ENCODE data around the gene PTPRN2.
"Not testable (repeated sequence)": the region's sequence is repeated elsewhere in the genome, so short reads cannot be mapped to it uniquely, and the experiment has no call there.

The PTPRN2 gene

GRCh38 chr7:158315881-158316280 lies 271.7 kb downstream of the PTPRN2 start:
- DNase-seq, result no peak

- no peak for DNase-seq
Measured at GRCh38 chr7:158315326-158315725, 272.3 kb downstream of the PTPRN2 start.

DNA sequence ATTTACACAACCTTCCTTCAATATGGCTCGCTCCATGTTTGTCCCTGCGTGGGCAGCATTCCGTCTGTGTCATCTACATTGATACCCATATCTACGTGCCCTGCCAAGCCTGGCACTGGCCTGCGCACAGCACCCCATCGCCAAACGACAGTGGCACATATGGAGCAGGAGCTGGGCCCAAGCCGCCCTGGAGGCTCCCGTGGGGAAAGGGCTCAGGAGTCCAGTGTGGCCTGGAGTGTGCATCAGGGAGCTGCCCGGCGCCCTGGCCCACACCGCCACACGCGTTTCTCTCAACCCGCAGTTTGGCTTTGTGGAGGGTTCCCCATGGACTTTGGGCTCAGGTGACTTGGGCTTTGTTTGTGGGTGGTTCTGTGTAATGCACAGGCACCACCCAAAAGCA lies 273.2 kb downstream of the PTPRN2 start:
- no peak for DNase-seq

DNA sequence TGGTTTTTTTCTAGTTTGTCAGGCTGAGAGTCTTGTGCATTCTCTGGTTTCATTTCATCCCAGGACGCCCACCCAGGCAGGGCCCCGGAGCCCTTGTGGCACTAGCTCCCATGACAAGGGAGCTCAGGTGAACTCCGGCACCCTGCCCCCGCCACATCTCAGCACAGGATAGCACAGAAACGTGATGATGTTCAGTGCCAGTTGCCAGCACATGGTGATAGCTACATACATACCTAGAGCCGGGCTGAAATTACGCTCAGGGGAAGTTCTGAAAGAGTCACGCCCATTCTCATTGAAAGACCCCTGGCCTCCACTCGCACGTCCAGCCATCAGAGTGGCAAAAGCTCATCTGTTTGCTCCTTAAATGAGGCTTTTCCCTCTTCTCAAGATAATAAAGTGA lies 273.7 kb downstream of the PTPRN2 start:
- DNase-seq, result no peak

DNA sequence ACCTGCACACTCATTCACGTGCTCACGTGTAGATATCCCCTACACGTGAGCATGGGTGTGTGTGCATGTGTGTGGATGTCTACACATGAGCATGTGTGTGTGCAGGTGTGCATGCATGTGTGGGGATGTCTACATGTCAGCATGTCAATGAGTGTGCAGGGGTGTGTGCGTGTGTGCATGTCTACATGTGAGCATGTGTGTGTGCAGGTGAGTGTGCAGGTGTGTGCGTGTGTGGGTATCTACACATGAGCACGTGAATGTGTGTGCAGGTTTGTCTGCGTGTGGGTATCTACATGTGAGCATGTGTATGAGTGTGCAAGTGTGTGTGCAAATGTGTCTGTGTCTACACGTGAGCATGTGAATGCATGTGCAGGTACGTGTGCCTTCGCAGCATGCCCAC lies 274.8 kb downstream of the PTPRN2 start:
- no peak for DNase-seq

- DNase-seq, result no peak
Measured at GRCh38 chr7:158311791-158312190, 275.8 kb downstream of the PTPRN2 start.

DNA sequence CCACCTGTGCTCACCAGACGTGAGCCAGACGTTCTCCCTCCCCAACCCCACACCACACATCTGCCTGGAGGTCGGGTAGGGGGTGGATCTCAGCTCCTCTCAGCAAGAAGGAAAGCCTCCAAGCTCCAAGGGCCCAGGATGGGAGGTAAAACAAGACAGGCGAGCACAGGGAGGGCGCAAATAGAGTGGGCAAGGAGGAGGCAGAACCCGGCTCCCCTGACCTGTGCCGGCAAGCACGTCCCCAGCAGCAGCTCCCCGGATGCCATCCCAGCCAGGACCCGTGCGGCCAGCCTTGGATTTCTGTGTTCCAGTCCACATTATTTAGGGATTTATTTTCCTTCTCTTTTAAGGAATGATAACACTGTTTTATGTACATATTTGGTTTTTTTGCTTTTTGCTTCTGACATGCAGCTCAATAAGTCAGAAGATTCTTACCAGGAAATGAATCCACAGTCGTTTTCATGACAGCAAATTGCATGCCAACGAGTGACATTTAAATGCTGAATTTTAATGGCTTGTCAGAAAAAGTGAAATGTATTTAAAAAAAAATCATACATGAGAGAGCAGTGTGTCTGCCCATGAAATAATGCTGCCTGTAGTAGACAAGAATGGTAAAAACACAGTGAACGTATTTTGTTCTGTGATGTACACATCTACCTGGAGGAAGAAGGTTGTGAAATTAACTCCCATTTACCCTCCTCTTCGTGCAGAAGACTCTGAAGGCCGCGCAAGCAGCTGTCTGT lies 276.5 kb downstream of the PTPRN2 start:
- DNase-seq, result no peak

DNA sequence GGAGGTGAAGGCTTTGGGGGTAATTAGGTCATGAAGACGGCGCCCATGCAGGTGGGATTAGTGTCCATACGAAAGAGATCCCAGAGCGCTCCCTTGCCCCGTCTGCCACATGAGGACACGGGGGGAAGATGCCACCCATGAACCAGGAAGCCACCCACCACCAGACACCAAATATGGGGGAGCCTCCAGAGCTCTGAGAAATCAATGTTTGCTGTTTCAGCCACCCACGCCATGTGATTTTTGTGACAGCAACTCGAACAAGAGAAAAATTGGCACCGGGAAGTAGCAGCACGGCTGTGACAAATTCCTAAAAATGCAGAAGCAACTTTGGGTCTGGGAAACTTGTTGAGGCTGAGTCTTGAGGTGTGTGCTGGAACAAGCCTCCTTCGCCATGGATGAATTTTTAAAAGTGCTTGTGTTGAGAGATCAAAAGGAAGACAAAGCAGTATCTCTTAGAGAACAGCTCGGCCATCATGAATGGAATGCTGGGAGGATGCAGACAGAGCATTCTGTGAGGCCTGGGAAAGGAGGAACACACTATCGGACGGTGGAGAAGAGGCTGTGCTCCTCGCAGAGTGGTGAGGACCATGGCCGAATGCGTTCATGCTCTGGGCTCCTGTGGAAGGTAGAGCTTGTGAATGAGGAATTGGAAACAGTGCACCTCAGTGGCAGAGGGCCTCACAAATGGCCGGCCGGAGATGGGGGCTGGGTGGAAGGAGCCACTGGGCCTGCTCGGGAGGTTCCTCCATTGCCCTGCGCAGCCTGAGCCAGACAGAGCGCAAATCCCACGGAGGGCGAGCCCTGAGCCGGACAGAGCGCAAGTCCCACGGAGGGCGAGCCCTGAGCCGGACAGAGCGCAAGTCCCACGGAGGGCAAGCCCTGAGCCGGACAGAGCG lies 277.5 kb downstream of the PTPRN2 start:
- DNase-seq, result no peak

DNA sequence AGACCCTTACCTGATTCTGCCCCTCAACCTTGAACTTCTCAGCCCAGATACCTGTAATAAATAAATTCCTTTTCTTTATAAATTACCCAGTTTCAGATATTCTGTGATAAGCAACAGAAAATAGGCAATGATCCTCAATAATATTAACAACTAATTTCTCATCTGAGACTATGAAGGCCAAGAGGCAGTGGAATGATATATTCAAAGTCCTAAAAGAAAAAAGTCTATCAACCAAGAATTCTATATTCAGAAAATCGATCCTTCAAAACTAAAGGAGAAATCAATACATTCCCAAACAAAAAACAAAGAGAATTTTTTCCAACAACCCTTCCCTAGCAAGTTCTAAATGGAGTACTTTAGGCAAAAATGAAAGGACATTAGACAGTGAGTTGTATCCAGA lies 279.6 kb downstream of the PTPRN2 start:
- no peak for DNase-seq

- DNase-seq, result not testable (repeated sequence)
Measured at GRCh38 chr7:158304072-158304471, 283.6 kb downstream of the PTPRN2 start.

GRCh38 chr7:158303121-158303520 lies 284.5 kb downstream of the PTPRN2 start:
- no peak for DNase-seq

- no peak for DNase-seq
Measured at GRCh38 chr7:158302274-158303070, 285.2 kb downstream of the PTPRN2 start.

- DNase-seq, result no peak
Measured at GRCh38 chr7:158301207-158301606, 286.4 kb downstream of the PTPRN2 start.

DNA sequence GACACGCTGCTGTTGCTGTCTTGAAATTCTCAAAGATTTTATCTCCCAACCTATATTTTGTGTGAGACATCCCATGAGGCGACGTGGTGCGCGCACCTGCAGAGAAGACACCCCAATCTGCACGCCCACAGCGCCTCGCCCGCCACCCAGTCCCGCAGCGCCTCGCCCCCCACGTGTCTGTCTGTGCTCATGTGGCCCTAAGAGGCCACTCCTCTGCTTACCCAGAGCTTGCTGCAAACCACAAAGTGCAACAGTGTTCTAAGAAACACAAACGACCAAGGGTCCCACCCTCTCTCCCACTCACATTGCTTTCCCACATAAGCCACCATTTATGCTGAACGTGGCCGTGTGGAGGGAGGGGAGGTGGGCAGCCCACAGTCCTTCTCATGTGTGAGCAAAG lies 287.2 kb downstream of the PTPRN2 start:
- no peak for DNase-seq

- no peak for DNase-seq
Measured at GRCh38 chr7:158299607-158300006, 288.0 kb downstream of the PTPRN2 start.

DNA sequence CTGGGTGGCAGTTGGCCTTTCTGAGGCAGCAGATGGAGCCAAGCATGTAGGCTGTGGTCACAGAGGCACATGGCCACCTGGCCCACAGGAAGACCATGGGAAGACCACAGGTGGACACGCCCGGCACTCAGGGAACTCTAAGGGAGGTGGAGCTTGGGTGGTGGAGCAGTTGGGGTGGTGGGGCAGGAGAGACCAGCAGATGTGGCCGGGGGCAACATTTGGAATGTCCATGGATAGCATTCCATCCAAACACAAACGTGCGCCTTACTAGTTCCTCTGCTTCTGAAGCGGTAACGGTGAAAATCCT lies 290.9 kb downstream of the PTPRN2 start:
- DNase-seq, result no peak

- no peak for DNase-seq
Measured at GRCh38 chr7:158295966-158296797, 291.4 kb downstream of the PTPRN2 start.

DNA sequence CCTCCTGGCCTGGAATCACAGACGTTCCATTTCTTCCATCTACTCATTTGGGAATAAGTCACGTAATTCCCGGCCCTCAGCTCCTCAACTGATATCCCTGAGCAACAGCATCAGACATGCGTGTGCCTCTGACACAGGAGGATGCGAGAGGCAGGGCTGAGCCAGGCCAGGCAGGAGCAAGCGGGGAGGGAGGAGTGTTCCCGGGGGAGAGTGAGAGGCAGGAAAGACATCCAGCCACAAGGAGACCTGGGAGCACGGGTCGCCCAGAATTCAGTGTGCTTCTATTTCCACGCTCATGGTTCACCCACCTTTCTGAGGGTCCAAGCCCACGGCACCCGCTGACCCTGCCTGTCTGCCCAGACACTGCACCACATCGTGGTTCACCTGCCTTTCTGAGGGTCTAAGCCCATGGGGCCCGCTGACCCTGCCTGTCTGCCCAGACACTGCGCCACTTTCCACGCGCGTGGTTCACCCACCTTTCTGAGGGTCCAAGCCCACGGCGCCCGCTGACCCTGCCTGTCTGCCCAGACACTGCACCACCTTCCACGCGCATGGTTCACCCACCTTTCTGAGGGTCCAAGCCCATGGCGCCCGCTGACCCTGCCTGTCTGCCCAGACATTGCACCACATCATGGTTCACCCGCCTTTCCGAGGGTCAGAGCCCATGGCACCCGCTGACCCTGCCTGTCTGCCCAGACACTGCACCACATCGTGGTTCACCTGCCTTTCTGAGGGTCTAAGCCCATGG lies 293.0 kb downstream of the PTPRN2 start:
- DNase-seq, result not testable (repeated sequence)

DNA sequence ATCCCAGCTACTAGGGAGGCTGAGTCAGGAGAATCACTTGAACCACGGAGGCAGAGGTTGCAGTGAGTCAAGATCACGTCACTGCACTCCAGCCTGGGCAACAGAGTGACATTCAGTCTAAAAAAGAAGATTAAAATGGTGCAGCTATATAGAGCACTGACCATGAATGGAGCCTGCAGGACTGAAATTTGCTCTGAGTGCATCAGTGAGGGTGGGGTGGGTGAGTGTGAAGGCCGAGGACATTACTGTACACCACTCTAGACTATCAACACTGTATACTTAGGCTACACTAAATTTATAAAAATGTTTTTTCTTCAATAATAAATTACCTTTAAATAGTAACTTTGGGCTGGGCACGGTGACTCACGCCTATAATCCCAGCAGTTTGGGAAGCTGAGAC lies 294.7 kb downstream of the PTPRN2 start:
- DNase-seq, result no peak

- DNase-seq, result no peak
Measured at GRCh38 chr7:158291998-158292397, 295.6 kb downstream of the PTPRN2 start.

GRCh38 chr7:158289761-158290523 lies 297.7 kb downstream of the PTPRN2 start:
- no peak for DNase-seq
